Prostate gland (tissue), 2 donors: ENCODE data around the gene LYPD6B. TPM values are rescaled to one million over a fixed set of nuclear protein-coding genes. Genes with fewer than 3 reads are reported as not detected.

Source experiments
- DNase-seq: peaks from one replicate; pipeline ENCODE4 v3.0.0-alpha.2; 2019; ENCODE audit warnings: low spot score
- H3K27ac ChIP-seq, 2 donors: fragments of 200-600 bp; sonication (generic); 2 replicates each; pipeline ENCODE4 v1.5.1; 2017 to 2019
- H3K27me3 ChIP-seq: fragments of 200-600 bp; sonication (generic); replicated peaks from 2 replicates; pipeline ENCODE4 v1.5.1; 2019; ENCODE audit not compliant: insufficient read depth
- H3K36me3 ChIP-seq, 2 donors: fragments of 200-600 bp; sonication (generic); 1 replicate in 1 of 2; 2 replicates in 1 of 2; pipeline versions ENCODE4 v1.5.1 to v1.8.1; 2017 to 2019
- H3K4me1 ChIP-seq: fragments of 200-600 bp; sonication (generic); replicated peaks from 2 replicates; pipeline ENCODE4 v1.5.1; 2019
- H3K4me3 ChIP-seq, 2 donors: fragments of 200-600 bp; sonication (generic); 2 replicates each; pipeline ENCODE4 v1.5.1; 2017 to 2019
- H3K9me3 ChIP-seq: fragments of 200-600 bp; sonication (generic); 2 replicates; pipeline ENCODE4 v1.5.1; 2017
- CTCF ChIP-seq, 4 experiments: fragments of 200-600 bp in 2 of 4; fragments of 450-650 bp in 2 of 4; sonication (generic) in 2 of 4; IDR thresholded peaks; 1 replicate in 3 of 4; 2 replicates in 1 of 4; pipeline ENCODE4 v1.5.1; 2016 to 2019; ENCODE audit warnings: antibody characterized with exemption in 4 of 4, mild to moderate bottlenecking in 2 of 4, moderate library complexity in 2 of 4
- POLR2A ChIP-seq: fragments of 450-650 bp; IDR thresholded peaks from one replicate; pipeline ENCODE4 v1.6.1; 2016; ENCODE audit warnings: antibody characterized with exemption, mild to moderate bottlenecking
- POLR2AphosphoS5 ChIP-seq: sonication (generic); formaldehyde crosslinking; IDR thresholded peaks from one replicate; pipeline ENCODE4 v1.6.1; 2017; ENCODE audit warnings: antibody characterized with exemption
- WGBS: methylation state at CpG from one replicate; pipeline ENCODE4 v1.1.5; 2018; 5-methylcytosine and 5-hydroxymethylcytosine counted together
- intact Hi-C: fragments of 100-400 bp; cut with DNase I; formaldehyde crosslinking; loops from one replicate; pipeline ENCODE4 v1.14.2; 2022
- total RNA-seq, 2 donors: library from RNA; depleted of rRNA; stranded (reverse); fragments of >200 nt; gene quantifications; one replicate each; pipeline ENCODE4 v1.1.0, GENCODE V29; 2016

LYPD6B gene
- total RNA-seq, 2 donors from 2014 or later: 16.8 to 17.8 TPM

GRCh38 chr2:149158957-149159356 lies 120.5 kb downstream of the LYPD6B start:
- 95% methylated on average over 1 of the region's 1 CpG for WGBS

DNA sequence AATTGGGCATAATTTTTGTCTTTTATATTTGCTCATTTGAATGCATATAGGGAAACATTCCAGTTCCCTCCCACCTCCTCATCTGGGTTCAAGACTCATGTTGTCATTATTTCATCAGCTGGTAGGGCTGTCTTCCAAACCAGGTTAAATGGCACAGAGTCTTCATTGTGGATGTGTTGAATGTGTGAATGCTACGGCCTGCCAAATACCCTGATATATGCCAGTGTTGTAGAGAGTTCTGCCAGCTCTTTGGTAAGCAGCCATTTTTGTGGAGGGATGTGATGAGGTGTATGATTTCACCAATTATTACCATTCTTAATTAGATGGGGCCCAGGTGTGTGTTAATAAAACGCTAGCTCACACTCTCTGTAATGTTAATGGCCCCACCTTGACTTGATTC lies 121.7 kb downstream of the LYPD6B start:
- 49% methylated on average over 2 of the region's 2 CpGs for WGBS
- H3K4me1 ChIP-seq: no peaks in the 10 kb centered on the region
- no peaks in the 10 kb centered on the region for H3K9me3 ChIP-seq
- intact Hi-C loops: no loop called here
- H3K27me3 ChIP-seq: no peaks in the 10 kb centered on the region
- no peak overlapping the region for H3K27ac ChIP-seq
- no peak for DNase-seq
- no peaks in the 10 kb centered on the region for H3K36me3 ChIP-seq
- TF ChIP-seq POLR2AphosphoS5 (no peak), CTCF (IDR thresholded peaks at IDR 0.05) (no peak), POLR2A (no peak)
- H3K4me3 ChIP-seq: no peak overlapping the region

More at GRCh38 chr2:149158957-149159356, 120.5 kb downstream of the LYPD6B start:
- Histone ChIP-seq H3K27ac (no peak overlapping the region), H3K9me3 (no peaks in the 10 kb centered on the region), H3K27me3 (no peaks in the 10 kb centered on the region), H3K4me1 (no peaks in the 10 kb centered on the region), H3K36me3 (no peaks in the 10 kb centered on the region), H3K4me3 (no peak overlapping the region)
- no peak for DNase-seq
- TF ChIP-seq POLR2AphosphoS5 (no peak), POLR2A (no peak)
- intact Hi-C loops: no loop called here

- no peak for TF ChIP-seq POLR2AphosphoS5
- TF ChIP-seq CTCF (IDR thresholded peaks at IDR 0.05): no peak
- no peak for TF ChIP-seq POLR2A
- Histone ChIP-seq H3K27me3 (no peaks in the 10 kb centered on the region), H3K4me3 (no peak overlapping the region), H3K36me3 (no peaks in the 10 kb centered on the region), H3K27ac (no peak overlapping the region), H3K4me1 (no peaks in the 10 kb centered on the region), H3K9me3 (no peaks in the 10 kb centered on the region)
- no peak for DNase-seq
- intact Hi-C loops: no loop called here
- 32% methylated on average over 8 of the region's 8 CpGs for WGBS
Observed at GRCh38 chr2:149160701-149161217, 122.3 kb downstream of the LYPD6B start.

DNA sequence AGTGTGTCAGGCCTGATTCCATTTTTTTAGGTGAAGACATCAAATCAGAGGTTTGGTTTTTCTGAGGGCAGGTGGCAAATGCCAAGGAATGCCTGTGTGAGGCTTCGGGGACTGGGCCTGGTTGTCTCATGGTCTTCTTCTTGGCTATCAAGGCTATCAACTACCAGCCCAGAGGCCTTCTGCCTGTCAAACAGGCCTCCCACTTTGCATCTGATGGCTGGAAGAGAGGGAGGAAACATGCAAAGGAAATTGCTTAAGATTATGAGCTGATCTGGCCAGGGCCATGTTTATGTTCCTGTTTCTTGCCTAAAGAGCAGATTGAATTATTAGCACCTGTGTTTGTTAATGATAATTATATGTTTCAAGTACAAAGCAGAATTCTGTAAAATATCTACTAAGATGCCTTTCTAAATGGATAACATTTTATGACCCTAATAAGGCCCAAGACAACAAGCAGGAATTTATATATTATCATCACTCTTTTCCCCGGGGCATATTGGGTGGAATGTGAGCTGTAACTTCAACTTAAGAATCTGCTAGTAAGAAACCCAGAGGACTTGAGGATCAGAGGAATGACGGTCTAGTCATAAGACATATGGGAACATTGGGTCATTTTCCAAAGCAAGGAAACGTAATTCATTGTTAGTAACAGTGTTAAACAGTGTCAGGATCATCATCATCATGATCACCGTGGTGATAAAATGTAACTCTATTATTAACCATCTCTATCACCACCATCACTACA lies 123.2 kb downstream of the LYPD6B start:
- Histone ChIP-seq H3K27ac (no peak overlapping the region), H3K4me1 (no peaks in the 10 kb centered on the region), H3K9me3 (no peaks in the 10 kb centered on the region), H3K27me3 (no peaks in the 10 kb centered on the region), H3K36me3 (no peaks in the 10 kb centered on the region), H3K4me3 (no peak overlapping the region)
- DNase-seq: no peak
- no peak for TF ChIP-seq POLR2AphosphoS5
- TF ChIP-seq CTCF (IDR thresholded peaks at IDR 0.05): no peak
- TF ChIP-seq POLR2A: no peak
- intact Hi-C loops: no loop called here
- WGBS: 72% methylated on average over 5 of the region's 5 CpGs

DNA sequence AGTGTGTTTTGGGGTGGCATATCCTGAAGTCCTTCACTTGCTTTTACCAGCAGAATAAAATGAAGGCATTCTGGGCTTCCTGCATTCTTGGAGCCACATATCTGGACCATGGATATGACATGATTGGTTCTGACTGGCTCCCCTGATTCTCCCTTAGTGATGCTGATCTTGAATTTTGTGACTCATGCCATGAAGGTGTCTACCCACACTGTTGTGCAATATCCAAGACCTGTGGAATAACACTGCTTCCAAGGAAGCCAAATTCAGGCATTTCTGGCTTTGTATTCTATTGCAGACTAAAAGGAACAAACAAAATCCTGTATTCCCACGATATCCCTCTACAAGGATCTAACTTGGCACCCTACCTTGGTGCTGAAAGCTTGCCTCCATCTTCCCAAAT lies 125.8 kb downstream of the LYPD6B start:
- Histone ChIP-seq H3K36me3 (no peaks in the 10 kb centered on the region), H3K4me3 (no peak overlapping the region), H3K4me1 (no peaks in the 10 kb centered on the region), H3K27me3 (no peaks in the 10 kb centered on the region), H3K9me3 (no peaks in the 10 kb centered on the region), H3K27ac (no peak overlapping the region)
- TF ChIP-seq POLR2AphosphoS5: no peak
- no peak for TF ChIP-seq POLR2A
- no peak for TF ChIP-seq CTCF (IDR thresholded peaks at IDR 0.05)
- DNase-seq: no peak
- intact Hi-C loops: no loop called here
- 90% methylated on average over 1 of the region's 1 CpG for WGBS
